GM19452 (cell line): ENCODE results near the gene EEFSEC.
A peak's percentile ranks its signal among the peaks of the same experiment; 100 is the strongest.

ENCODE experiments used
- ATAC-seq: cut with Tn5 transposase; IDR thresholded peaks from one replicate; pipeline ENCODE4 v1.9.1; 2021; ENCODE audit not compliant: unreplicated experiment

Gene EEFSEC, protein sequence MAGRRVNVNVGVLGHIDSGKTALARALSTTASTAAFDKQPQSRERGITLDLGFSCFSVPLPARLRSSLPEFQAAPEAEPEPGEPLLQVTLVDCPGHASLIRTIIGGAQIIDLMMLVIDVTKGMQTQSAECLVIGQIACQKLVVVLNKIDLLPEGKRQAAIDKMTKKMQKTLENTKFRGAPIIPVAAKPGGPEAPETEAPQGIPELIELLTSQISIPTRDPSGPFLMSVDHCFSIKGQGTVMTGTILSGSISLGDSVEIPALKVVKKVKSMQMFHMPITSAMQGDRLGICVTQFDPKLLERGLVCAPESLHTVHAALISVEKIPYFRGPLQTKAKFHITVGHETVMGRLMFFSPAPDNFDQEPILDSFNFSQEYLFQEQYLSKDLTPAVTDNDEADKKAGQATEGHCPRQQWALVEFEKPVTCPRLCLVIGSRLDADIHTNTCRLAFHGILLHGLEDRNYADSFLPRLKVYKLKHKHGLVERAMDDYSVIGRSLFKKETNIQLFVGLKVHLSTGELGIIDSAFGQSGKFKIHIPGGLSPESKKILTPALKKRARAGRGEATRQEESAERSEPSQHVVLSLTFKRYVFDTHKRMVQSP

DNA sequence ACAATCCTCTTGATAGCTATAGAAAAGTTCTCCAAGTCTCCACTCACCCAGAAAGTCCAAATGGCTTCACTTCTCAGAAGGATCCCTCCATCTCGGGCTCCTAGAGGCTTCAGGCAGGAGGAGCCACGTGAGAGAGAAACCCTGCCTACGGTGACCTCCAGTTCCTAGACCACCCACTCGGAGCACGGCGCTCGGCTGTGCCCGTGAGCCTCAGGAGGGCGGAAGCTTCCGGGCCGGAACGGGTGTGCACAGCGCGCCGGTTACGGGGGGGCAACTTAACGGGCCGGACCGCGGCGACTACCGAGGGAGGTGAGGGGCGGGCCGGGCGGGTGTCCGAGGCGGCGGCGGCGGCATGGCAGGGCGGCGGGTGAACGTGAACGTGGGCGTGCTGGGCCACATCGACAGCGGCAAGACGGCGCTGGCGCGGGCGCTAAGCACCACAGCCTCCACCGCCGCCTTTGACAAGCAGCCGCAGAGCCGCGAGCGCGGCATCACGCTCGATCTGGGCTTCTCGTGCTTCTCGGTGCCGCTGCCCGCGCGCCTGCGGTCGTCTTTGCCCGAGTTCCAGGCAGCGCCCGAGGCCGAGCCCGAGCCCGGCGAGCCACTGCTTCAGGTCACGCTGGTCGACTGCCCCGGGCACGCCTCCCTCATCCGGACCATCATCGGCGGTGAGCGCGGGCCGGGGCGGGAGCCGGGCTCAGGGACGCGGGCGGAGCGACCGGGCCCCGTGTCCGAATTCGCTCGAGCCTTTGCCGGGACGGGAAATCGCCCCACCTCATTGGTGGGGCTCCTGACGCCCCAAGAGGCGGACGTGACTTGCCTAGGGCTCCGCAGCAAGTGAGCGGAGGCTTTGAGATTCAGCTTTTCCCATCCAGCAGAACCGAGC is at the start of gene EEFSEC:
TSS of gene EEFSEC (plus strand) at position 326 of the 886 bp plus-strand sequence. CDS start at position 353, 27 bp downstream.
- ATAC-seq = peak; percentile 85

DNA sequence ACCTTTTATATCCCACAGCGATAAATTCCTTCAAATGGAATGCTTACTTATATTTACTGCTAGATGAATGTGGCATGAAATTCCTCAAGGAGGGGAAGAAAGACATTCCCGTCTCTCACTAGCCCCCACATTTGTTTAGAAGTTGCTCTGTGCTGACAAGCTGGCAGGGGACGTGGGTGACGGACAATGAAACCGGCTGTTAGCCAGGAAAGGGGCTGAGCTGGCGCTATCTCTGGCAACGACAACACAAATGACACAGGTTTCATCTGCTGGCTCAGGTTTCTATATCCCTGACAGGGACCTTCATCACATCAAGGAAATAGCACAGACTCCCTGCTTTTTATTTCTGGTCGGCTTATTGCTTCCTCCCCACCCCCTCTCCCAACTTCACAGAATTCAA is 45.4 kb upstream of the EEFSEC start:
- ATAC-seq = no peak

DNA sequence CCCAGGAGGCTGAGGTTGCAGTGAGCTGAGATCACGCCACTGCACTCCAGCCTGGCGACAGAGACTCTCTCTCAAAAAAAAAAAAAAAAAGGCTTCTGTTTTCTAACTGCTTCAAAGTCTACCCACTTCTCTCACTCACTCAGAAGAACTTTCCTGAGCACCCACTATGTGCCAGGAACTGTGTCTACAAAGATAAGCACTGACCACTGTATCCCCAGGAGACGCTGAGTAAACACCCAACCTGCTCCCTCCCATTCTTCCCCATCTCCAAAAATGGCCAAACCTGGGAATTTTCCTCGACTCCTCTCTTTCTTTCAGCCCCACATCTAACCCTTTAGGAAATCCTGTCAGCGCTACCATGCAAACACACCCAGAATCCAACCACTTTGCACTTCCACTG is 42.1 kb upstream of the EEFSEC start:
- no peak for ATAC-seq

DNA sequence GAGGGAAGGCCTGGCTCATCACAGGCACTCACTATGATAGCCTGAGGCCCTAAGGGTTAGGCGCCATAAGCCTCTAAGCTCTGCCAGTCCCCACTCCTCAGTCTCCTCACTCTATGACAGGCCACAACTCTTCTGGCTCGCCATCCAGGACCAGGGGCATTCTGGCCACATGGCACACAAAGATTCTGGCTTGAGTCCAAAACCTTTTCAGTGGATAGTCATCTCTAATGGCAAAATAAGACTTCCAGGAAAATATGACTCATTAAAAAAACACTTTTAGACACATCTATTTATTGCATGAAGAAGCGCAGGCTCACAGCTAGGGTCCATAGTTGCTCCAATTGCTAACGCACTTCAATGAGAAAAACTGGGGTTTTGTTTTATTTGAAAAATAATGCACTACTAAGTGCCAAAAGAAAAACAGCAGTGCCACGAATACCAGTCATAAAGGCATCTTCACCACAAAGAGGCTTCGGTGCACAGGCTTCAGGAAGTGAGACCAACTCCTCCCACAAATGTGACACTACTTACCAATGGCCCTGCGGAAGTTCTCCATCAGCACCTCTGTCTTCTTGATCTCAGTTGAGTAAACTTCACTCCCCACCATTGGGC is 40.8 kb upstream of the EEFSEC start:
- no peak for ATAC-seq

DNA sequence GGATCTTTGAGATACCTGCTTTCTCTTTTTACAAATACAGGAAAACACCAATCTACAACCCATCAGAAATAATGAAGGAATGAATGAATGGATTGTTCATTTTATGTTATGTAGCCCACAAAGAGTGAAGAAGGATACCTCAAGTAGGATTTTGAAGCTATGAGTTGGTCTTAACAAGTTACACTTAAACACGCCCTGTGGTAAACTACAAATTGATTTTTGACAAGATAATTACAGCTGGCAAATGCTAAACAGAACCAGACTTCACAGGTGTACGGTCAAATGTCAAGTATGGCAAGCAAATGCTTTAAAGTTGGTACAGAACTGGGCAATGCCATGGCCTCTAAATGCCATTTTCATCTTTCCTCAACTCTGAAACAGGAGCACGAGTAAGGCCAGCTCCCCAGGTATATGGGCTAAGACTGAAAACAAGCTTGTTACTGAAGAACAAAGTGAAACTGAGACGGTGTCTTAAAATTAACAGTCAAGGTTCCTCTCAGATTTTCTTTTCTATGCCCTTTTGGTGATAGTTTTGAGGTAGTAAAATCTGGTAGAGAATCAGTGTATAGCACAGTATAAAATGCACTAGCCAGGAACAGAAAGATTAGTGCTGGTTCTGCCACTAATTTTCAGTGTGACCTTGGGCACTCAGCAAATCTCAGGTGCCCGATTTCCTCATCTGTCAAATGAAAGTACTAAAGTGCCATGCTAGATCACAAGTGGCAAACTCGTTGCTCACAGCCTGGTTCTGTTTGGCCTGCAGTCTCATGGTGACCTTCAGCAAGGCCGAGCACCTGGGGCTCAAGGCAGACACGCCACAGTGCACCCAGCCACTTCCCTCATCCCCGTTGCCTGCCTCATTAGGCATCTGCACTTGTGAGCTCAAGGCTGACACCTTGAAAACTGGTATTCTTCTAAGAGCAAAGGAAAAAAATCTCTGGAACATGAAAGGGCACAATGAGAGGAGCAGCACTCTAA is 39.2 kb upstream of the EEFSEC start:
- ATAC-seq = peak; percentile 63

DNA sequence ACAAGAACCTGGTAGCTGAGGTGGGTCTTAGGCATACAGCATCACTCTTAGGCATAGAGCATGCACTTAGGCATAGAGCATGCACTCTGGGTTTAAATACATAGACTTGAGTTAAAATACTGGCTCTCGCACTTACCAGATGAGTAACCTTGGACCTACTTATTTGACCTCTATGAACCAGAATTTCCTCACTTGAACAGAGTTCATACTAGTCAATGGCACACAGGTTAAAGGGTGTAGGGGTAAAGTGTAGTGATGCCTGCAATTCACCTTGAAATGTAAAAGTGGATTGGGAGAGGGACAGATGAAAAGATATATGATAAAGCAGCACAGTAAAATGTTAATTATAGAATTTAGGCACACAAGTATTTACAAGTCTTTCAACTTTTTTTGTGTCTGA is 31.3 kb upstream of the EEFSEC start:
- no peak for ATAC-seq

DNA sequence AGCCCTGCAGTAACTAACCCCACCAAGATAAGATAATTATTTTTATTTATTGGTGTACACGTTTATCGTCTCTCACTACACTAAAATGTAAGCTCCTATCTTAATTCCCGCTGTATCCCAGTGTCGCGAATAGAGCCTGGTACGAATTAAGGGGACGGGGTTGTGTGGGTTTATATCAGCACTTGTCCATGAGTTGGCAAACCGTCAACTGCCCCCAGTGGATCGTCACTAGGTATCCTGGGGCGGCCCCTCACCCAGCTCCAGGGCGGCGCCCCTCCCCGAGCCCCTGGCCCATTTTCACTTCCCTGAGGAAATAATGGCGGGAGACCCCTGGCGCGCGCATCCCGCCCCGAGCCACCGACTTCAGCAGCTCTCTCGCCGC is 30.1 kb upstream of the EEFSEC start:
- no peak for ATAC-seq

DNA sequence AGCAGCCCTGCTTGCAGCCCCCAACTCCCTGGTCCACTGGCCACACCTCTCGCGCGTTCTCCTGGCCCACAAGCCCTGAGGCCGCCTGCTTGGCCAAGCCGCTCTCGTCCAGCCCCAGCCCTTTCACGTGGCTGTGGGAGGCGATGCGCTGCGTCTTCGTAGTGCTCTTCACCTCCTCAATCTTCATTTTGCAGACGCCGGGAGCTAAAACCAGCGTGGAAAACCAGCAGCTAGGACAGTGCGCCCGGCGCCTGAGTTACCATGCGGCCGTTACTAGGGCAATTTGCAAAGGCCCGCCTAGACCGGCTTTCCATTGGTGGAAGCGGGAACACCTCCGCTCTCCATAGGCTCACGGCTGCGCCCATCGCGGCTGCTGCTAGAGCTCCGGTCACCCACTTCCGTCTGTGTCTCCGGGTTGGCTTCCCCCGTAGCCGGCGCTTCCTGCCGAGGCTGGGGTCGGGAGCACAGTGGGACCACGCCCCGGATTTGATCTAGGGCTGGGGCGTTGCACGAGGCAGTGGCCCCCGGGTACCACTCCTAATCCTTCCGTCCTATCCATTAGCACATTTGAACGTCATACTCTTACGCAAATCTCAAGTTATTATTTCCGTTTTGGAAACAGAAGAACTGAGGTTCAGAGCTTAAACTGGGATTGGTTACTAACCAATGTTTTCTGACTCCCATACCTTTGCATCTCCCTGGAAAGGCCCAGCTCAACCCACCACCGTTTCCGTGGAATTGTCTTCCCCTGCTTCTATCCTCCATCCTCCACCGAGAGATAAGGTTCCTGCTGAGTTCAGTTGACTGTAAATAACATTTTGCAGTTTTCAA is 29.5 kb upstream of the EEFSEC start, which contains the start of gene RUVBL1:
TSS of gene RUVBL1 (minus strand) at position 275 of the 831 bp plus-strand sequence. CDS start at position 187, 88 bp downstream.
- peak; percentile 98 for ATAC-seq

DNA sequence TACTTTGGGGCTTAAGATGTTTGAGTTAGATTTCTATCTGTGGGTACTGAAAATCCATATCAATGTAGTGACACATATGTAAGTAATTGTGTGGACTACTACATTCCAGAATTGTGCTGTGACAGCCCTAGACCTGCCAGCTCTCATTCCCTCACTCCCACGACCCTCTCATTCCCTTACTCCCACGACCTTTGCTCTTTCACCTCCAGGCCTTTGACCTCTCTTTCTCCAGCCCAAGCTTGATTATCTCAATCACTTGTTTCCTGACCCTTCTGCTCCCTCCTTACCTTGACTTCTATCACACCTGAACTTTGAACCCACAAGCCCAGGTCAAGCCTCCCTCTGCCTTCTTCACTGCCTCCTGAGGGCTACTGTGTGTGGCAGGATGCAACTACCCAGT is 26.0 kb upstream of the EEFSEC start:
- ATAC-seq = no peak

DNA sequence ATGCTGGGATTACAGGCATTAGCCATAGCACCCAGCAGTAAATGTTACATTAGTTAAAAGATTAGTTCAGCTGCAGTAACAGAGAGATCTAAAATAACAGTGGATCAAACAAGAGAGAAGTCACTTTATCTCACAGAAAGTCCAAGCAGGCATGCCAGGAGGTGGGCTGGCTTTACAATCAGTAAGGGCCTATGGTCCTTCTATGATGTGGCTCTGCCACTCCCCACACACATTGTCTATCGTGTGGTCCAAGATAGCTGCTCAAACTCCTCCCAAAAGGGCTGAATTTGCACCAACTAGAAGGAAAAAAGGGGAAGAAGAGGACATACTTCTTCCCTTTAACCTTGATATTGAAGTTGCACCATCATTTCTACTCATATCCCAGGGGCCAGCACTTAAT is 25.0 kb upstream of the EEFSEC start:
- no peak for ATAC-seq

DNA sequence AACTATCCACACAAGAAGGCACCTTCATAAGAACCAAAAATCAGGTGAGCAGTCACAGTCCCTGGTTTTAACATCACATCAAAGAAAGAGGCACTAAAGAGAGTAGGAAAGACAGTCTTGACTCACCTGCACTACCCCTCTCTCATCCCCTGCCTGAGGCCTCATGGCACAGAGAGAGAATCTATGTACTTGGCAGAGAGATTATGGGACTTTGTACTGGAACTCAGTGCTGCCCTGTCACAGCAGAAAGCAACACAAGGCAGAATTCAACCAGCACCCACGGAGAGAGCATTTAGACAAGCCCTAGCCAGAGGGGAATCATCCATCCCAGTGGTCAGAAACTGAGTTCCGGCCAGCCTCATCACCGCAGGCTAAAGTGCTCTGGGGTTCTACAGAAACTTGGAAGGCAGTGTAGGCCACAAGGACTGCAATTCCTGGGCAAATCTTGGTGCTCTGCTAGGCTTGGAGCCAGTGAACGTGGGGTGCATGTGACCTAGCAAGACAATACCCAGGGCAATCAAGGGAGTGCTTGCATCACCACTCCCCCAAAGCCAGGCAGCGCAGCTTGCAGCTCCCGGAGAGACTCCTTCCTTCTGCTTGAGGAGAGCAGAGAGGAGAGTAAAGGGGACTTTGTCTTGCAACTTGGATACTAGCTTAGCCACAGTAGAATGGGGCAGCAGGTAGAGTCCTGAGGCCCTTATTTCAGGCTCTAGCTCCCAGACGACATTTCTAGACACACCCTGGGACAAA is 21.2 kb upstream of the EEFSEC start:
- no peak for ATAC-seq

DNA sequence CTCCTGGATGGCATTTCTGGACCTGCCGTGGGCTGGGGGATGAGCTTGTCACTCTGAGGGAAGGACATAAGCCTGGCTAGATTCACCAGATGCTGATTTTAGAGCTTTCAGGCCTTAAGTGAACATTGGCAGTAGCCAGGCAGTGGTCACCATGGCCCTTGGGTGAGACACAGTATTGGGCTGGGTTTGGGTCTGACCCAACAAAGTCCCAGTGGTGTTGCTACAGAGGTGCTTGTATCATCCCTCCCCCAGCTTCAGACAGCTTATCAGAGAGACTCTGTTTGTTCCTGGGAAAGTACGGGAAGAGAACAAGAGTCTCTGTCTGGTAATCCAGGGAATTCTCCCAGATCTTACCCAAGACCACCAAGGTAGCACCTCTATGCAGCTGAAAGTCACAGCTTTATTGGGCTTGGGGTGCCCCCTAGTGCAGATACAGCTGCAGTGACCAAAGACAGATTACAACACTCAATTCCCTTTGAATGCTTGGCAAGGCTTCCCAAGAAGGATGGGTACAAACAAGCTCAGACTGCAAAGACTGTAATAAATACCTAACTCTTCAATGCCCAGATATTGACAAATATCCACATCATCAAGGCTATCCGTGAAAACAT is 19.9 kb upstream of the EEFSEC start:
- no peak for ATAC-seq

DNA sequence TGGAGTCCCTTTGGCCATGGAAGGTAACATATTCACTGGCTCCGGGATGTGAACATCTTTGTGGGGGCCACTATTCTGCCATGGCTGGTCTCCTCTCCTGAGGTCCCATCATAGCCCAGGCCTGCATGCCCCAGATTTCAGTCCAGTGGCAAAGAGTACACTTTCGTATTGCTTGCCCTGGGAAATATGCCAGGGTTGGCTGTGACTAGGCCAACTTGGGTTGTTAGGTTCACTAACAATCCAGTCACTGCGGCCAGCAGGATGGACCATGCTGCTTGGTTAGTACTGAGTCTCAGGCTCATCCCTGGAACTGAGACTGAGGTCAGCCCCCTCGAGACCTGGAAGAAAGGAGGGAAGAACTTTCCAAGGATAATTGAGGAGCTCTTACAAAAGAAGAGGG is 9.8 kb upstream of the EEFSEC start:
- no peak for ATAC-seq

DNA sequence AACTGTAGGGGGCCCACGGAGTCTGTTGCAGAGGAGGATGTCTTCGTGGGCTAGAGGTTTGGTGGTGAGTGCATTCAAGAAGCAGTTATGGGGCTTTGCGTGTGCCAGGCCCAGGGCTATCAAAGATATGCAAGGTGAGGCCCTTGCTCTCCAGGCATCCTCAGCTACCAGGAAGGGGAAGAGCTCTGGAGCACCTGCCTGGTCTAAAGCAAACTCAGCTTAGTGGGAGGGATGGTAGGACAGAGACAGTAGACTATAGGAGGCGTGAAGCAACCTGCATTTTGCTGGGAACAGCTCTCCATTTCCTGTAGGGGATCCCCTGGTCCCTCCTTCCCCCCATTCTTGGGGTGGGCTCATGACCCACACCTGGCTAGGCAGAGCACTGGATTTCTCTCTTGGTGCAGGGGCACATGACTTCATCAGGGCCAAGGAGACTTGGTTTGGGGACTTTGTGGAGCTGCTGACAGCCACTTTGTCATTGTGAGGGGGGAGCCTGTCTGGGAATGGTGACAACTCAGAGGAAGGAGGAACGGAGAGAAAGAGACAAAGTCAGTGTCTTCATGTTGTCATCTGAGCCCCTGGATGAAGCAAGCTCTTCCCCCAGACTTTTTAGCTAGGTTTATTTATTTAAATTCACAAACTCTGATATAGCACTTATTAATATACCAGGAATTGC is 8.6 kb upstream of the EEFSEC start:
- ATAC-seq = no peak

DNA sequence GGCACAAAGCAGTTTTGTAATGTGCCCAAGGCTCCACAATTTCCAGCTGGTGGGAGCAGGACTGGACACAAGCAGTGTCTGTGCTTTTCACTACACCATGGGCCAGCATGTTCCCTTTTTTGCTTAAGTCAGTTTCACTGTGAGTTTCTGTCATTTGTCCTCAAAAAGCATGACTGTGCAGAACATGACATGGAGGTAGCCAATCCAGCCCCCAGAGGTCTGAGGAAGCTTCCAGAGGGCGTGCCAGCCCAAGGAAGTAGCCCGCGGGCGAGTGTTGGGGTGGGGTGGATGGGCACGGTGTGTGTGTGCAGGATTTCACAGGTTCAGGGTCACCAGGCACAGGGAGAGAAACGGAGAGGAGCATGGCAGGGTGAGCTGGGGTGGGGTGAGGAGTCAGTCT is 8.0 kb upstream of the EEFSEC start:
- no peak for ATAC-seq

DNA sequence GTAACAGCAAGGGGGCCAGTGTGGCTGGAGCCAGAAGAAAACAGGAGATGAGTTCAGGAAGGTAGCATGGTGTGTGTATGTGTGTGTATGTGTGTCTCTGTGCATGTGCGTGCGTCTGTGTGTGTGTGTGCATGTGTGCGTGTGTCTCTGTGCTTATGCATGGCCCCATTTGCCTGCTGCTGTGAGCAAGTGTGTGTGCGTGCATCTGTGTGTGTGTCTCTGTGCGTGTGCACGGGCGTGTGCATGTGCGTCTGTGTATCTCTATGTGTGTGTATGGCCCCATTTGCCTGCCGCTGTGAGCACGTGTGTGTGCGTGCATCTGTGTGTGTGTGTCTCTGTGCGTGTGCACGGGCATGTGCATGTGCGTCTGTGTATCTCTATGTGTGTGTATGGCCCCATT is 7.1 kb upstream of the EEFSEC start:
- ATAC-seq = no peak

DNA sequence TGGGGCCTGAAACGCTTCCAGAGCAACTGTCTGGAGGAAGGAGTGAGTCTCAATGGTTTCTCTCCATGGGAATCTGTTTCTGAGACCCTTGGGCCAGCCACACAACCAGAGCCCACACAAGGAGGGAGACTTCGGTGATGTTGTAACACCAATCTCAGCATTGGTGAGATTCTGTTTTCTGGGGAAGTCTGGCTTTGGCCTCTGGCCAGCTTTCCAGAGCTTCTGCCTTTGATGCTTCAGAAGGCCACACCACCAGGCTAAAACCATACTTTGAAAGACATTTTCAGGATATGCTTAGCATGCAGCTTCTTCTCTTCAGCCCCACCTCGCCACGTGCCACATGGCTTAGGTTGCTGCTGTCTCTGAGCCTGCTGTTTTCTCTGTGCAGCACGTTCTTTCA is 3.6 kb upstream of the EEFSEC start:
- ATAC-seq = no peak
